Ovary (tissue), 3 donors: ENCODE data around the gene CACNG5.

Experiments
- CTCF ChIP-seq, 3 donors: fragments of 450-650 bp in 2 of 3; fragments of 200-600 bp in 1 of 3; IDR thresholded peaks; one replicate each; pipeline versions ENCODE4 v1.5.1 to v1.8.0; 2016 to 2022; ENCODE audit warnings: antibody characterized with exemption in 3 of 3, mild to moderate bottlenecking in 1 of 3
- EP300 ChIP-seq: sonication (generic); formaldehyde crosslinking; IDR thresholded peaks from one replicate; pipeline ENCODE4 v1.6.1; 2017; ENCODE audit warnings: antibody characterized with exemption
- POLR2A ChIP-seq: fragments of 450-650 bp; IDR thresholded peaks from one replicate; pipeline ENCODE4 v1.6.1; 2017; ENCODE audit warnings: antibody characterized with exemption, mild to moderate bottlenecking, moderate library complexity
- donor health status: DM: no; HTN: no; CAD: no.

DNA sequence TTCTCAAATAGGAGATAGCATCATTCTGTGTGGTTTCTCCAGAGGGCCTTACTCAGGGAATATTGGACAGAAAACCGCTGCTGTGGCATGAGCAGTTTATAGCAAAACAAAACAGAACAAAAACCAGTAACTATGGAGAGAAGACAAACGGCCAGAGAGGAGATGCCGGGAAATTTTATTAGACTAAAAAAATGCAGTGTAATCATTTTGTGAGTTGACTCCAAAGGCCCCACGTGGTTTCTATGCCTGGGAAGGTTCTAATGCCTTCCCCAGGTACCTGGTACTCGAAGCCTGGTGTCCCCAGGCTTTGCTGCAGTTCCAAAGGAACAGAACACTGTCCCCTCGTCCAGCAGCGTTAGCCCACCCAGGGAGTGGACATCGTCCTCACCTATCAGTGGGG is 12.9 kb upstream of the CACNG5 start:
- TF ChIP-seq CTCF (IDR thresholded peaks at IDR 0.05) = no peak
- no peak for TF ChIP-seq EP300
- TF ChIP-seq POLR2A = no peak
